ENCODE measurements around the gene GJB5. TPM values are rescaled to one million over a fixed set of nuclear protein-coding genes. Genes with fewer than 3 reads are reported as not detected.
A peak's percentile ranks its signal among the peaks of the same experiment; 100 is the strongest.

Gene GJB5
- total RNA-seq, 3 donors from 2014 or later: 0.73 to 1.3 TPM; not detected in 1

DNA sequence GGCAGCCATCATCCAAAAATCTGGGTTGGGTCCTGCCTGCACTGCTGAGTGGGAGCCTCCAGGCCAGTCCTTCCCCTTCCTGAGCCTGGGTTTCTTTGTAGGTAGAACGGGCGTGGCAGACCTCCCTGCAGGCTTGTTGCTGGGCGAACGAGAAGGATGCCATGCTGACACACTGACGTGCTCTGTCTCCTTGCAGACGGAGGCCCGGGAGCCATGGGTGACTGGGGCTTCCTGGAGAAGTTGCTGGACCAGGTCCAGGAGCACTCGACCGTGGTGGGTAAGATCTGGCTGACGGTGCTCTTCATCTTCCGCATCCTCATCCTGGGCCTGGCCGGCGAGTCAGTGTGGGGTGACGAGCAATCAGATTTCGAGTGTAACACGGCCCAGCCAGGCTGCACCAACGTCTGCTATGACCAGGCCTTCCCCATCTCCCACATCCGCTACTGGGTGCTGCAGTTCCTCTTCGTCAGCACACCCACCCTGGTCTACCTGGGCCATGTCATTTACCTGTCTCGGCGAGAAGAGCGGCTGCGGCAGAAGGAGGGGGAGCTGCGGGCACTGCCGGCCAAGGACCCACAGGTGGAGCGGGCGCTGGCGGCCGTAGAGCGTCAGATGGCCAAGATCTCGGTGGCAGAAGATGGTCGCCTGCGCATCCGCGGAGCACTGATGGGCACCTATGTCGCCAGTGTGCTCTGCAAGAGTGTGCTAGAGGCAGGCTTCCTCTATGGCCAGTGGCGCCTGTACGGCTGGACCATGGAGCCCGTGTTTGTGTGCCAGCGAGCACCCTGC lies 39.3 kb downstream of the GJB5 start:
- Histone ChIP-seq H3K4me1 (no peaks in the 10 kb centered on the region), H3K36me3 (no peaks in the 10 kb centered on the region), H3K27ac (peak overlapping the region in 1 of 2 donors; percentile 39), H3K4me3 (peak overlapping the region; percentile 41 to 64 (median 44)), H3K27me3 (no peaks in the 10 kb centered on the region), H3K9me3 (no peaks in the 10 kb centered on the region)
- intact Hi-C loops (cut with DNase I; ENCODE audit: low total_unique reads): loop anchor here (10.0 kb wide), 1 partner anchor 61 kb away; the partner anchor contains the start of gene SMIM12
- TF ChIP-seq POLR2AphosphoS5 (IDR thresholded peaks at IDR 0.05) (no peak), POLR2A (IDR thresholded peaks at IDR 0.05) (no peak)
- TF ChIP-seq, protein P1, sequence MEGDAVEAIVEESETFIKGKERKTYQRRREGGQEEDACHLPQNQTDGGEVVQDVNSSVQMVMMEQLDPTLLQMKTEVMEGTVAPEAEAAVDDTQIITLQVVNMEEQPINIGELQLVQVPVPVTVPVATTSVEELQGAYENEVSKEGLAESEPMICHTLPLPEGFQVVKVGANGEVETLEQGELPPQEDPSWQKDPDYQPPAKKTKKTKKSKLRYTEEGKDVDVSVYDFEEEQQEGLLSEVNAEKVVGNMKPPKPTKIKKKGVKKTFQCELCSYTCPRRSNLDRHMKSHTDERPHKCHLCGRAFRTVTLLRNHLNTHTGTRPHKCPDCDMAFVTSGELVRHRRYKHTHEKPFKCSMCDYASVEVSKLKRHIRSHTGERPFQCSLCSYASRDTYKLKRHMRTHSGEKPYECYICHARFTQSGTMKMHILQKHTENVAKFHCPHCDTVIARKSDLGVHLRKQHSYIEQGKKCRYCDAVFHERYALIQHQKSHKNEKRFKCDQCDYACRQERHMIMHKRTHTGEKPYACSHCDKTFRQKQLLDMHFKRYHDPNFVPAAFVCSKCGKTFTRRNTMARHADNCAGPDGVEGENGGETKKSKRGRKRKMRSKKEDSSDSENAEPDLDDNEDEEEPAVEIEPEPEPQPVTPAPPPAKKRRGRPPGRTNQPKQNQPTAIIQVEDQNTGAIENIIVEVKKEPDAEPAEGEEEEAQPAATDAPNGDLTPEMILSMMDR (IDR thresholded peaks at IDR 0.05): no peak
- no peak for DNase-seq (ENCODE audit: low spot score in 2 of 2)

DNA sequence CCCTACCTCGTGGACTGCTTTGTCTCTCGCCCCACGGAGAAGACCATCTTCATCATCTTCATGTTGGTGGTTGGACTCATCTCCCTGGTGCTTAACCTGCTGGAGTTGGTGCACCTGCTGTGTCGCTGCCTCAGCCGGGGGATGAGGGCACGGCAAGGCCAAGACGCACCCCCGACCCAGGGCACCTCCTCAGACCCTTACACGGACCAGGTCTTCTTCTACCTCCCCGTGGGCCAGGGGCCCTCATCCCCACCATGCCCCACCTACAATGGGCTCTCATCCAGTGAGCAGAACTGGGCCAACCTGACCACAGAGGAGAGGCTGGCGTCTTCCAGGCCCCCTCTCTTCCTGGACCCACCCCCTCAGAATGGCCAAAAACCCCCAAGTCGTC lies 39.9 kb downstream of the GJB5 start:
- DNase-seq (ENCODE audit: low spot score in 2 of 2): no peak
- Histone ChIP-seq H3K9me3 (no peaks in the 10 kb centered on the region), H3K36me3 (no peaks in the 10 kb centered on the region), H3K27ac (peak overlapping the region in 1 of 2 donors; percentile 39), H3K27me3 (no peaks in the 10 kb centered on the region), H3K4me1 (no peaks in the 10 kb centered on the region), H3K4me3 (peak overlapping the region; percentile 41 to 64 (median 44))
- intact Hi-C loops (cut with DNase I; ENCODE audit: low total_unique reads): loop anchor here (10.0 kb wide), 1 partner anchor 60 kb away; the partner anchor contains the start of gene SMIM12
- TF ChIP-seq POLR2AphosphoS5 (IDR thresholded peaks at IDR 0.05): no peak
- TF ChIP-seq, protein P1 (IDR thresholded peaks at IDR 0.05): no peak

DNA sequence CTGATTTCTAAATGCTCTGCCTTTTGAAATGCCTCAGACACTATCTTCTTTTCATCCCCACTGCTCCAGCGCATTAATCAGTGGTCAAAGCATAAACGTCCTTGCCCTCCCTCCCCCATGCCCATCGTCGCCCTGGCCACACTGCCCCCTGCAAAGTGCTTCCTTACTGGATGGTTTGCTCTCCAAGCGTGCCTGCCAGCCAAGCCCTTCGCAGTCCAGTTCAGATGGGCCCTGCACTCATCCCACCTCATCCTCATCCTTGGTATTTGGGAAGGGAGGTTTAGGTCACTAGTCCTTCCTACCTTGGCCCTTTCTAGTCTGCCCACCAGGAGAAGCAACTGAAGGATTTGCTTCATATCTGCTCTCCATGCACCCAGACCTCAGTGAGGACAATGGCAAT lies 41.1 kb downstream of the GJB5 start:
- no peaks in the 10 kb centered on the region for H3K4me1 ChIP-seq
- intact Hi-C loops (cut with DNase I; ENCODE audit: low total_unique reads): loop anchor here (10.0 kb wide), 1 partner anchor 59 kb away; the partner anchor contains the start of gene SMIM12
- no peaks in the 10 kb centered on the region for H3K9me3 ChIP-seq
- no peaks in the 10 kb centered on the region for H3K27me3 ChIP-seq
- no peak for TF ChIP-seq POLR2AphosphoS5 (IDR thresholded peaks at IDR 0.05)
- no peak for TF ChIP-seq POLR2A (IDR thresholded peaks at IDR 0.05)
- TF ChIP-seq, protein P1 (IDR thresholded peaks at IDR 0.05): no peak
- peak overlapping the region in 1 of 2 donors; percentile 38 for H3K27ac ChIP-seq
- H3K4me3 ChIP-seq: peak overlapping the region; percentile 41 to 64 (median 44)
- H3K36me3 ChIP-seq: no peaks in the 10 kb centered on the region
- DNase-seq (ENCODE audit: low spot score in 2 of 2): no peak

DNA sequence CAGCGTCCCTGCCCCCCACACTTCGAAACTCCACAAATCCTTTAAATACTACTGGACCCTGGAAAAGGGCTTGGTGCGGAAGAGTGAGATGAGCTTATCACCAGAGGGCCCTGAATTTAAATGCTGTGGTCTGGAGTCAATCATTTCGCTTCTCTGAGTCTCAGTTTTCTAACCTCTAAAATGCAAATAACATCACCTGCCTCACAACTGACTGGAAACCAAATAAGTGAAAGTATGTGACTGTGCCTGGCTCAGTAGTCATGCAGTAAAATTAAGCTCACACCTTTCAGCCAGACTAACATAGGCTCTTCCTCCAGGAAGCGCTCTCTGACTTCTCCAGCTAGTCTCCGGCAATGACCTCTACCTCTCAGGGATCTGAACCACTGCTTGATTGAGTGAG lies 42.1 kb downstream of the GJB5 start:
- no peak for DNase-seq (ENCODE audit: low spot score in 2 of 2)
- TF ChIP-seq POLR2AphosphoS5 (IDR thresholded peaks at IDR 0.05) (no peak), POLR2A (IDR thresholded peaks at IDR 0.05) (no peak)
- TF ChIP-seq, protein P1 (IDR thresholded peaks at IDR 0.05): no peak
- Histone ChIP-seq H3K9me3 (no peaks in the 10 kb centered on the region), H3K27ac (peak overlapping the region in 1 of 2 donors; percentile 12), H3K4me1 (no peaks in the 10 kb centered on the region), H3K36me3 (no peaks in the 10 kb centered on the region), H3K4me3 (peak overlapping the region; percentile 18 to 64 (median 41)), H3K27me3 (no peaks in the 10 kb centered on the region)
- intact Hi-C loops (cut with DNase I; ENCODE audit: low total_unique reads): loop anchor here (10.0 kb wide), 1 partner anchor 58 kb away; the partner anchor contains the start of gene SMIM12

DNA sequence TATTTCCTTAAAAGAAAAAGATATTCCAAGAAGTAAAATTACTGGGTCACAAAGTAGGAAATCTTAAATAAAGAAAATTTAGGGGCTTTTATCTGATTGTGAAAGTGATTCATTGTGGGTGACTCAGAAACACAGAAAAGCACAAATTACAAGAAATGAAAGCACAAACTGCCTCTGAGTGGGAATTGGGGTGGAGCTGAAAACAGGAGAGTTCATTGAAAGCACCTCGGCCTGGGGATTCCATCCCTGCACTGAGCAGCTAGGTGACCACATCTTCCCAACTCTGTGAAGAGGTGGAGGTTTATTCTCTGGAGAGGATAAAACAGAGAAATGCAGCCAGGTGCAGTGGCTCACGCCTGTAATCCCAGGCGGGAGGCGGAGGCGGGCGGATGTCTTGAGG lies 45.4 kb downstream of the GJB5 start:
- no peaks in the 10 kb centered on the region for H3K9me3 ChIP-seq
- H3K27ac ChIP-seq: no peak overlapping the region
- H3K4me1 ChIP-seq: no peaks in the 10 kb centered on the region
- DNase-seq (ENCODE audit: low spot score in 2 of 2): no peak
- no peaks in the 10 kb centered on the region for H3K36me3 ChIP-seq
- no peak overlapping the region for H3K4me3 ChIP-seq
- no peaks in the 10 kb centered on the region for H3K27me3 ChIP-seq
- intact Hi-C loops (cut with DNase I; ENCODE audit: low total_unique reads): no loop called here
- TF ChIP-seq, protein P1 (IDR thresholded peaks at IDR 0.05): no peak
- no peak for TF ChIP-seq POLR2A (IDR thresholded peaks at IDR 0.05)
- no peak for TF ChIP-seq POLR2AphosphoS5 (IDR thresholded peaks at IDR 0.05)

Measured in breast epithelium (tissue), 4 donors.